SU-DHL-6 (cell line): Measurements from ENCODE around the gene PRDM12.

Source experiments
- H2AFZ ChIP-seq: fragments of 200-600 bp; sonication (generic); 2 replicates; pipeline ENCODE4 v1.6.1; 2014; ENCODE audit warnings: low read depth, mild to moderate bottlenecking, moderate library complexity, mixed read lengths, antibody characterized with exemption, low read length; ENCODE audit not compliant: severe bottlenecking
- H3F3A ChIP-seq: fragments of 200-600 bp; shearing (Covaris generic); 2 replicates; pipeline ENCODE4 v1.6.0; 2016; ENCODE audit warnings: antibody characterized with exemption, mild to moderate bottlenecking; ENCODE audit not compliant: insufficient read depth
- H3K27ac ChIP-seq: fragments of 200-600 bp; sonication (generic); 2 replicates; pipeline ENCODE4 v1.5.1; 2016; ENCODE audit warnings: low read depth, mild to moderate bottlenecking, low read length, moderate library complexity, mixed read lengths
- H3K27me3 ChIP-seq: fragments of 200-600 bp; sonication (generic), shearing (Covaris generic); 2 replicates; pipeline ENCODE4 v1.6.0; 2014; ENCODE audit warnings: mild to moderate bottlenecking, low read length
- H3K36me3 ChIP-seq: fragments of 200-600 bp; sonication (generic); 2 replicates; pipeline ENCODE4 v1.6.1; 2014; ENCODE audit warnings: mild to moderate bottlenecking, low read length, mixed read lengths
- H3K4me2 ChIP-seq: fragments of 300-600, 200-600 bp; shearing (Covaris generic), sonication (generic); 2 replicates; pipeline ENCODE4 v1.6.0; 2014; ENCODE audit warnings: low read length, low read depth, mild to moderate bottlenecking; ENCODE audit not compliant: poor library complexity, severe bottlenecking
- H3K4me3 ChIP-seq: fragments of 200-600 bp; sonication (generic); 2 replicates; pipeline ENCODE4 v1.5.1; 2014; ENCODE audit warnings: antibody characterized with exemption, low read length, mild to moderate bottlenecking, mixed read lengths; ENCODE audit not compliant: insufficient read depth, poor library complexity, severe bottlenecking
- H3K79me2 ChIP-seq: fragments of 200-600 bp; sonication (generic); 2 replicates; pipeline ENCODE4 v1.6.1; 2014; ENCODE audit warnings: mild to moderate bottlenecking, low read length, moderate library complexity; ENCODE audit not compliant: insufficient read depth
- H3K9ac ChIP-seq: fragments of 200-600 bp; sonication (generic); 2 replicates; pipeline ENCODE4 v1.7.0; 2014; ENCODE audit warnings: mild to moderate bottlenecking, low read length
- H3K9me2 ChIP-seq: fragments of 200-600 bp; sonication (generic); replicated peaks from 2 replicates; pipeline ENCODE4 v1.6.1; 2014; ENCODE audit warnings: low read length; ENCODE audit not compliant: insufficient read depth
- H3K9me3 ChIP-seq: fragments of 200-600 bp; sonication (generic); 2 replicates; pipeline ENCODE4 v1.6.1; 2014; ENCODE audit warnings: low read length, mixed read lengths; ENCODE audit not compliant: insufficient read depth
- H4K20me1 ChIP-seq: fragments of 200-600 bp; sonication (generic); 2 replicates; pipeline ENCODE4 v1.6.1; 2014; ENCODE audit warnings: low read depth, mild to moderate bottlenecking, antibody characterized with exemption, low read length, moderate library complexity, mixed read lengths
- CTCF ChIP-seq: fragments of 200-600 bp; sonication (generic); IDR thresholded peaks from one replicate; pipeline ENCODE4 v1.5.1; 2017; ENCODE audit warnings: antibody characterized with exemption, mild to moderate bottlenecking, low read length, moderate library complexity; ENCODE audit not compliant: insufficient read depth, poor library complexity, severe bottlenecking
- EZH2phosphoT487 ChIP-seq: fragments of 200-600 bp; sonication (generic), shearing (Covaris generic); conservative IDR thresholded peaks from 2 replicates; pipeline ENCODE4 v1.6.1; 2018; ENCODE audit warnings: mild to moderate bottlenecking, antibody characterized with exemption, low read length, moderate library complexity, mixed read lengths

PRDM12 gene

GRCh38 chr9:130636648-130637020, 27.8 kb upstream of the PRDM12 start:
- H3K4me2 ChIP-seq, result no peak overlapping the region
- no peaks in the 10 kb centered on the region for H3K9me3 ChIP-seq
- no peak overlapping the region for H2AFZ ChIP-seq
- H3K79me2 ChIP-seq, result no peaks in the 10 kb centered on the region
- no peaks in the 10 kb centered on the region for H4K20me1 ChIP-seq
- no peaks in the 10 kb centered on the region for H3K9me2 ChIP-seq
- no peak overlapping the region for H3K4me3 ChIP-seq
- TF ChIP-seq CTCF (no peak), EZH2phosphoT487 (no peak)
- H3K9ac ChIP-seq, result no peak overlapping the region
- H3K36me3 ChIP-seq, result no peaks in the 10 kb centered on the region
- H3K27me3 ChIP-seq, result no peaks in the 10 kb centered on the region
- H3K27ac ChIP-seq, result no peak overlapping the region
- H3F3A ChIP-seq, result peaks cover 6% of the 10 kb centered on the region; the same call in 1 of the 2 replicates

- Histone ChIP-seq H3F3A (peaks cover 6% of the 10 kb centered on the region; the same call in 1 of the 2 replicates), H3K9me3 (no peaks in the 10 kb centered on the region), H3K4me2 (no peak overlapping the region), H3K9ac (no peak overlapping the region), H3K4me3 (no peak overlapping the region), H4K20me1 (no peaks in the 10 kb centered on the region), H3K27ac (no peak overlapping the region), H3K27me3 (no peaks in the 10 kb centered on the region), H3K79me2 (no peaks in the 10 kb centered on the region), H3K36me3 (no peaks in the 10 kb centered on the region), H3K9me2 (no peaks in the 10 kb centered on the region), H2AFZ (no peak overlapping the region)
- no peak for TF ChIP-seq CTCF
- TF ChIP-seq EZH2phosphoT487, result no peak
These were observed 25.9 kb upstream of the PRDM12 start for GRCh38 chr9:130638284-130639123.

- Histone ChIP-seq H3F3A (peaks cover 6% of the 10 kb centered on the region; the same call in 1 of the 2 replicates), H3K4me2 (no peak overlapping the region), H2AFZ (no peak overlapping the region), H3K36me3 (no peaks in the 10 kb centered on the region), H4K20me1 (no peaks in the 10 kb centered on the region), H3K9me3 (no peaks in the 10 kb centered on the region), H3K9ac (no peak overlapping the region), H3K9me2 (no peaks in the 10 kb centered on the region), H3K4me3 (no peak overlapping the region), H3K27ac (no peak overlapping the region), H3K27me3 (no peaks in the 10 kb centered on the region), H3K79me2 (no peaks in the 10 kb centered on the region)
- TF ChIP-seq CTCF, result no peak
- no peak for TF ChIP-seq EZH2phosphoT487
These were observed 25.1 kb upstream of the PRDM12 start for GRCh38 chr9:130639124-130639765.
